Ovary (tissue), 9 donors: Measurements from ENCODE around the gene MCTP2. TPM values are rescaled to one million over a fixed set of nuclear protein-coding genes. Genes with fewer than 3 reads are reported as not detected.

Experiments
- DNase-seq, 5 donors: peaks; one replicate each; pipeline ENCODE4 v3.0.0-alpha.2; 2019 to 2020
- H3K27ac ChIP-seq, 2 donors: fragments of 200-600 bp; one replicate each; pipeline versions ENCODE4 v1.5.1 to v1.8.0; 2019 to 2022
- H3K27me3 ChIP-seq: fragments of 200-600 bp; one replicate; pipeline ENCODE4 v1.8.0; 2022
- H3K36me3 ChIP-seq: fragments of 200-600 bp; sonication (generic); one replicate; pipeline ENCODE4 v1.5.1; 2019
- H3K4me1 ChIP-seq: one replicate; pipeline ENCODE4 v1.8.1; 2013; ENCODE audit warnings: mild to moderate bottlenecking, moderate library complexity; ENCODE audit not compliant: insufficient read depth
- H3K4me3 ChIP-seq: fragments of 200-600 bp; sonication (generic); one replicate; pipeline ENCODE4 v1.5.1; 2017
- H3K9me3 ChIP-seq, 2 donors: fragments of 200-600 bp in 1 of 2; sonication (generic) in 1 of 2; one replicate each; pipeline versions ENCODE4 v1.5.1 to v1.8.1; 2013 to 2019; ENCODE audit warnings: mild to moderate bottlenecking in 1 of 2, moderate library complexity in 1 of 2
- CTCF ChIP-seq, 3 donors: fragments of 450-650 bp in 2 of 3; fragments of 200-600 bp in 1 of 3; IDR thresholded peaks; one replicate each; pipeline versions ENCODE4 v1.5.1 to v1.8.0; 2016 to 2022; ENCODE audit warnings: antibody characterized with exemption in 3 of 3, mild to moderate bottlenecking in 1 of 3
- EP300 ChIP-seq: sonication (generic); formaldehyde crosslinking; IDR thresholded peaks from one replicate; pipeline ENCODE4 v1.6.1; 2017; ENCODE audit warnings: antibody characterized with exemption
- POLR2A ChIP-seq: fragments of 450-650 bp; IDR thresholded peaks from one replicate; pipeline ENCODE4 v1.6.1; 2017; ENCODE audit warnings: antibody characterized with exemption, mild to moderate bottlenecking, moderate library complexity
- WGBS, 3 donors: extraction: QIAGEN DNeasy Blood & Tissue Kit in 1 of 3; methylation state at CpG; one replicate each; pipeline versions ENCODE4 v1.1.5 to v1.1.7; 2013 to 2017; 5-methylcytosine and 5-hydroxymethylcytosine counted together
- intact Hi-C, 4 donors: fragments of 100-400 bp; cut with DNase I; formaldehyde crosslinking; loops; one replicate each; pipeline versions ENCODE4 v1.11.0 to v1.15.1; 2022 to 2023
- polyA plus RNA-seq, 2 donors: library from polyadenylated mRNA; stranded (reverse); fragments of 200-250 nt in 1 of 2; fragments of 350-450 nt in 1 of 2; fragmentation: Illumina TruSeq in 1 of 2; extraction: RNeasy Lipid Tissue Mini Kit (QIAGEN cat#74804) in 1 of 2; gene quantifications; one replicate each; pipeline ENCODE4 v1.2.3, GENCODE V29; 2013 to 2014
- total RNA-seq, 7 donors: library from RNA; depleted of rRNA in 2 of 7; stranded (reverse); fragments of >200 nt in 2 of 7; fragmentation: NEBNext Ultra II Directional in 3 of 7; extraction: Animal tissue kit (Norgen Biotek cat#: 25700) in 3 of 7; gene quantifications; one replicate each; pipeline versions ENCODE4 v1.1.0 to v1.2.4, GENCODE V29; 2016 to 2023
- donor health status: DM: no; HTN: no; CAD: no; lungs with moderate emphysema.
- donor health status: DM: no; HTN: no; CAD: no.
- donor health status: Bipolar disorder and iron deficiency.
- donor health status: DM: yes; HTN: yes; CAD: no.
- donor health status: DM: no; HTN: no; CAD: no.
- donor health status: DM: yes; HTN: yes; CAD: no.

MCTP2 gene
- total and polyA plus RNA-seq, 9 donors = 0.71 to 44.5 (median 5.7) TPM

DNA sequence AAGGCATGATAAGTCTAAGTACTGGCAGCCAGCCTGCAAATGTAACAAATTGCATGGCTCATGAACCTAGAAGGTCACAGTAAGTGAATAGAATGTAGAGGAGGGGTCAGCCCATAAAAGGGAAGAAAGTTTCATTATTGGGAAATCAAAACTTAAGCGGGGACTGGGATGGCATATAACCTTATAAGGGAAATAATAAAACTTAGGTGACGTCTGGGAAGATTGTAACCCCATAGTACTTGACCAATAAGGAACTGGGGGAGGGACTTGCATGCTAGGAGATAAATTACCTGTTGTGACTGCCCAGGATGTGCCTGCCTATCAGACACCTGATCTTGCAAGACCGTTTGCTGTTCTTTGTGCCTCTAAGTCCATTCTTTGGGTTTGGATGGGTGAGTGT lies 28.1 kb upstream of the MCTP2 start:
- H3K27me3 ChIP-seq = no peaks in the 10 kb centered on the region
- H3K27ac ChIP-seq = no peak overlapping the region
- TF ChIP-seq POLR2A = no peak
- no peak for TF ChIP-seq CTCF (IDR thresholded peaks at IDR 0.05)
- no peak for TF ChIP-seq EP300
- no peaks in the 10 kb centered on the region for H3K9me3 ChIP-seq
- intact Hi-C loops = no loop called here
- no peak overlapping the region for H3K4me3 ChIP-seq
- no peaks in the 10 kb centered on the region for H3K36me3 ChIP-seq
- WGBS, 3 donors = 44 to 49% (median 45%) methylated on average over 3 of the region's 3 CpGs
- no peak for DNase-seq
- no peaks in the 10 kb centered on the region for H3K4me1 ChIP-seq

DNA sequence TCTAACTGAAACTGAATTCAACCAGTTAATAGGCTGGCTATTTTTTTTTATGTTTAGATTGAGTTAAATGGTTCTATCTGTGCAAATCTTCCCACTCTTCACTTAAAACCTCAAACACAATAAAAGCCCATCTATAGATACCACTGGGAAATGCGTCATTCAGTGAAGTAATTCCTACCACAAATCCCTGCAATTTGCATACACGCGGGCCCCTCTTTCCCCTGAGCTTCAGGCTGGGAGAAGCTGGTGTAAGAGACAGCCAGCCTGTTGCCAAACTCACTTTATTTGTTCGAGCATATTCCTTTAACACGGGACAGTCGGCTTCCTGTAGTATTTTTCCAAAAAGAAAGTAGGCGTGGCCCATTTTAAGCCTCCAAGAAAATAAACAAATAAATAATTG lies 26.0 kb upstream of the MCTP2 start:
- no peaks in the 10 kb centered on the region for H3K36me3 ChIP-seq
- H3K9me3 ChIP-seq = no peaks in the 10 kb centered on the region
- no peak for DNase-seq
- 71 to 85% (median 85%) methylated on average over 7 of the region's 7 CpGs for WGBS, 3 donors
- intact Hi-C loops = no loop called here
- H3K4me3 ChIP-seq = no peak overlapping the region
- TF ChIP-seq EP300 (no peak), POLR2A (no peak), CTCF (IDR thresholded peaks at IDR 0.05) (no peak)
- no peak overlapping the region for H3K27ac ChIP-seq
- H3K4me1 ChIP-seq = no peaks in the 10 kb centered on the region
- no peaks in the 10 kb centered on the region for H3K27me3 ChIP-seq

DNA sequence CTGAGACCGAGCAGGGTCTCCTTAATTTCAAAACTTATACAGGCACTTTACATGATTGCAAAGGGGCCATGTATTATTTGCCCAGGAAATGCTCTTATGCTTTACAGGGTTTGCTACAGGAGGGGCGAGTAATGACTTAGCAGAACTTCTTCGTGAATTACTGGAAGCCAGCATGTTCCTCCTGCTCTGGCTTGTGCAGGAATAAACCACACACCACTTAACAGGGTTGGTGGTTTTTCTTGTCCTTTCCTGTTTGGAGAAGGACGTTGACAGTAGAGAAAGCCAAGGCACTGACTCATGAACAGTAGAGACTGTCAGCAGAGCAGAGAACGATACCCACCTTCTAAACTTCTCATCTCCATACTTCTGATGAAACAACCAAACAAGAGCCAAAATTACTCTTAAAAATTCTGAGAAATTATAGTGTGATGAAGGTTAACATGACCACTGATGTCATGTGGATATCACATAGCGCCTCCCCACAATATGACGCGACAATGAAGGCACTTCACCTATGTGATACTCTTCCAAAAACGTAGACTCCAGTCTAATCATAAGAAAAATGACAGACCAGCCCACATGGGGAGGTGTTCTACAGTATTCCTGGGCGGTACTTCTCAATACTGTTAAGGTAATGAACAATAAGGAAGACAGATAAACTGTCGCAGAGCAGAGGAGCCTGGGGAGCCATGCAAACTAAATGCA lies 24.7 kb upstream of the MCTP2 start:
- no peak for TF ChIP-seq POLR2A
- no peak for TF ChIP-seq CTCF (IDR thresholded peaks at IDR 0.05)
- TF ChIP-seq EP300 = no peak

DNA sequence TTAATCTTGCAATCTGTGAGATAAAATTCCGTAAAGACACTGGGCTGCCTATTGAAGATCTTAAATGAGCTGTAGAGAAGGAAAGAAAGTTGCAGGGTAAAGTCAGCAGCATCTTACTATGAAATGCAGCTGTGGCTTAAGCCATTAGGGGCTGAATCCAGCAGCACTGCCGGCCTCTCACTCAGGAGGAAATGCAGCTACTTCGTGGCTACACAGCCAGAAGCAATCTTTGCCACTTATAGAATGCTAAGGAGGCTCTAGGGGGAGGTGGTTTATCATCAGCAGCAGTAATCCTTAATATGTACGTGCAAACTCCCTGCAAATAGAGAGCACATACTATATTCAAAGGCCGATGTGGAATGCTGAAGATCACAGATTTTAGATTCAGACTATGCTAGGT lies 19.1 kb upstream of the MCTP2 start:
- no peaks in the 10 kb centered on the region for H3K36me3 ChIP-seq
- 65 to 78% (median 70%) methylated on average over 5 of the region's 5 CpGs for WGBS, 3 donors

More for the DNA sequence above, 24.7 kb upstream of the MCTP2 start:
- 74 to 83% (median 82%) methylated on average over 11 of the region's 11 CpGs for whole genome bisulfite sequencing, 3 donors
- Histone ChIP-seq H3K9me3 (no peaks in the 10 kb centered on the region), H3K36me3 (no peaks in the 10 kb centered on the region), H3K4me1 (no peaks in the 10 kb centered on the region), H3K27ac (no peak overlapping the region), H3K4me3 (no peak overlapping the region), H3K27me3 (no peaks in the 10 kb centered on the region)
- intact Hi-C loops = no loop called here
- no peak for DNase-seq

More for the DNA sequence above, 19.1 kb upstream of the MCTP2 start:
- no peak for TF ChIP-seq EP300
- TF ChIP-seq POLR2A = no peak
- TF ChIP-seq CTCF (IDR thresholded peaks at IDR 0.05) = no peak
- Histone ChIP-seq H3K27ac (no peak overlapping the region), H3K4me3 (no peak overlapping the region), H3K4me1 (no peaks in the 10 kb centered on the region), H3K9me3 (no peaks in the 10 kb centered on the region), H3K27me3 (no peaks in the 10 kb centered on the region)
- intact Hi-C loops = no loop called here
- DNase-seq = no peak
